22Rv1 (cell line): ENCODE measurements around the gene GDNF.
"Not testable (repeated sequence)": the region's sequence is repeated elsewhere in the genome, so short reads cannot be mapped to it uniquely, and the experiment has no call there.

Experiments
- H3K27ac ChIP-seq: fragments of 450-650 bp; 2 replicates; pipeline ENCODE4 v1.5.1; 2017
- ZFX ChIP-seq: fragments of 450-650 bp; IDR thresholded peaks from 2 replicates; pipeline ENCODE4 v1.6.1; 2017; ENCODE audit warnings: antibody characterized with exemption, borderline replicate concordance
- TF ChIP-seq, protein P1 (sequence below): fragments of 450-650 bp; IDR thresholded peaks from 2 replicates; pipeline ENCODE4 v1.5.1; 2017; ENCODE audit warnings: mild to moderate bottlenecking

Gene GDNF

GRCh38 chr5:37807015-37807414 lies 32.8 kb downstream of the GDNF start:
- no peak overlapping the region for H3K27ac ChIP-seq
- no peak for TF ChIP-seq ZFX
- TF ChIP-seq, protein P1, sequence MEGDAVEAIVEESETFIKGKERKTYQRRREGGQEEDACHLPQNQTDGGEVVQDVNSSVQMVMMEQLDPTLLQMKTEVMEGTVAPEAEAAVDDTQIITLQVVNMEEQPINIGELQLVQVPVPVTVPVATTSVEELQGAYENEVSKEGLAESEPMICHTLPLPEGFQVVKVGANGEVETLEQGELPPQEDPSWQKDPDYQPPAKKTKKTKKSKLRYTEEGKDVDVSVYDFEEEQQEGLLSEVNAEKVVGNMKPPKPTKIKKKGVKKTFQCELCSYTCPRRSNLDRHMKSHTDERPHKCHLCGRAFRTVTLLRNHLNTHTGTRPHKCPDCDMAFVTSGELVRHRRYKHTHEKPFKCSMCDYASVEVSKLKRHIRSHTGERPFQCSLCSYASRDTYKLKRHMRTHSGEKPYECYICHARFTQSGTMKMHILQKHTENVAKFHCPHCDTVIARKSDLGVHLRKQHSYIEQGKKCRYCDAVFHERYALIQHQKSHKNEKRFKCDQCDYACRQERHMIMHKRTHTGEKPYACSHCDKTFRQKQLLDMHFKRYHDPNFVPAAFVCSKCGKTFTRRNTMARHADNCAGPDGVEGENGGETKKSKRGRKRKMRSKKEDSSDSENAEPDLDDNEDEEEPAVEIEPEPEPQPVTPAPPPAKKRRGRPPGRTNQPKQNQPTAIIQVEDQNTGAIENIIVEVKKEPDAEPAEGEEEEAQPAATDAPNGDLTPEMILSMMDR: no peak

DNA sequence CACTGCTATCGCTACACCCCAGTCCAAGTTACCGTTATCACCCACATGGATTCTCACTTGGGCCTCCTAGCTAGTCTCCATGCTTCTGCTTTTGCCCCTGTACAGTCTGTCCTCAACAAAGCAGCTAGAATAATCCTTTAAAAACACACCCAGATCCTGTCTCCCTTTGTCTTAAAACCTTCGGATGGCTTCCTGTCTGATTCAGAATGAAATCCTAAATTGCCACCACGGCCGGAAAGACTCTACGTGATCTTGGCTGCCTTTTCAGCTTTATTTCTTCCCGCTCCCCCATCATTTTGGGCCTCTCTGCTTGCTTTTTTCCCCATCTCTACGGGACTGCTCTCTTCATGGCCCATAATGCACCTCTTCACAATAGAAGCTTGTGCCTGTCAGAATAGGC lies 33.4 kb downstream of the GDNF start:
- TF ChIP-seq ZFX: no peak
- TF ChIP-seq, protein P1: no peak

DNA sequence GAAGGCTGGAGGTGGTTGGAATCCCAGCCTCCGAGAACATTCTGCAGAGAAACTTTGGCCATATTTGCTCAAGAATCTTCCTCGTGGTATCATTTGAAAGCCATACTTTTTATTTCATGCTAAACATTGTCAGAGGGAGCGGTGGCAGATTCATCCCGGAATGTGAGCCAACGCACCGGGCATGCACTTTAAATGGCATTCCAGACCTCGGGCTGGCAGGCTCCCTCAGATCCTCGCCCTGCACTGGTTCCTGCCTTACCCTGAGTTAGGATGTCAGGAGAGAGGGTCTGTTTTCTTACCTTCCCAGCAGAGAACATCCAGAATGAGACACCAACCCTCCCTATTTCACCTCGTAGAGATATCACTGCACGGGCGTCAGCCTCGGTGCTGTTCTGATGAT lies 33.8 kb downstream of the GDNF start:
- H3K27ac ChIP-seq: no peak overlapping the region
- no peak for TF ChIP-seq ZFX
- TF ChIP-seq, protein P1: no peak

More for the DNA sequence above, 33.4 kb downstream of the GDNF start:
- H3K27ac ChIP-seq: no peak overlapping the region

- TF ChIP-seq, protein P1: no peak
- no peak for TF ChIP-seq ZFX
- H3K27ac ChIP-seq: no peak overlapping the region
Observed at GRCh38 chr5:37804401-37804800, 35.4 kb downstream of the GDNF start.

DNA sequence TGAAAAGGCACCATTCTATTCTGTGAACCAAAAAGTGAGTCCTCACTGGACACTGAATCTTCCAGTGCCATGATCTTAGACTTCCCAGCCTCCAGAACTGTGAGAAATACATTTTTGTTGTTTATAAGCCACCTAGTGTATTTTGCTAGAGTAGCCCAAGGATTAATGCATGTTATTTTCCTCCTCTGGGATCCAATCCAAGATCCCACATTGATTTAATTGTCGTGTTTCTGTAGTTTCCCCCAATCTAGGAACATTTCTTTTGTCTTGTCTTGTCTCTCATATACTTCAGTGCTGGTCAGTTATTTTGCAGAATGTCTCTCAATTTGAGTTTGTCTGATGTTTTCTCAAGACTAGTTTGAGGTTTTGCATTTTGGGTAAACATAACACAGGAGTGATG lies 36.4 kb downstream of the GDNF start:
- TF ChIP-seq ZFX: no peak
- TF ChIP-seq, protein P1: no peak
- no peak overlapping the region for H3K27ac ChIP-seq

DNA sequence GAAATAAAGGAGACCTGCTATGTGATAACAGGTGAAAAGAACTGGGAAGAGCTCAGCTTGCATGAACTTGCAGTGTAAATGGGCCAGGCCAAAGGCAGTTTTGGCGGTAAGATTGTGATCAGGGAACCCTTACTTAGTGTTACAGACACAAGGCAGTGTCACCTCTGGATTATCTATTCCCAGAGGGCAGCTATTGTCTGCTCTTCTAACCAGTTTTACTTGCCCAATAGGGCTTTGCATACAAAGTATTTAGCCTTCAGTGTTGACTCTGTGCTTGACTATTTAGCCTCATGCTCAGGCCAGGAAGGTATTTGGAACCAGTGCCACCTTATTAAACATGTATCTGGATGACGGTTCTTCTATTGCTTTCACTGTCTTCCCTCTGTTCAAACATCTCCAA lies 38.3 kb downstream of the GDNF start:
- TF ChIP-seq, protein P1: no peak
- no peak for TF ChIP-seq ZFX
- no peak overlapping the region for H3K27ac ChIP-seq

DNA sequence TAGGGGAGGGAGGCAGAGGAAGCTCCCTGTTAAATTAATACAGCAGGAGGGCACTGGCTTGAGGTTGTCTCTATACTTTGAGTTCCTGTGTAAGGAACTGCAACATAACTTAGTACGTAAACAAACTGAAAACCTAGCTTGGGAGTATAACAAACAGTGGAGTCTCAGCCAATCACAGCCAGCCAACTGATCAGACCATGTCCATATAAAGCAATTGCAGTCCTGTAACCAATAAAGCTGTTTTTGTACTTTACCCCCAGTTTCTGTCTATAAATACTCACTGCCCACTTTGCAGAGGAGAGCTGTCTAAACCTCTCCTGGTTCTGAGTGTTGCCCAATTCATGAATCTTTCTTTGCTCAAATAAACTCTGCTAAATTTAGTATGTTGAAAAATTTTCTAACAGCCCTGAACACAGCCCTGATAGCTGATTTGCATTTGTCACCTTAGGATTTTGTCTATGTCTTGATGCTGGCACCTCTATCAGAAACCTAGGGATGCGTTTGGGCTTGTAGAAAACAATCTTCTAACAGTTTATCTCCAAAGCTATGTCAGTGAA lies 39.9 kb downstream of the GDNF start:
- TF ChIP-seq, protein P1: no peak
- TF ChIP-seq ZFX: no peak
- H3K27ac ChIP-seq: peak overlapping the region; percentile 74

- not testable (repeated sequence) for H3K27ac ChIP-seq
Observed at GRCh38 chr5:37796435-37796834, 43.4 kb downstream of the GDNF start.

DNA sequence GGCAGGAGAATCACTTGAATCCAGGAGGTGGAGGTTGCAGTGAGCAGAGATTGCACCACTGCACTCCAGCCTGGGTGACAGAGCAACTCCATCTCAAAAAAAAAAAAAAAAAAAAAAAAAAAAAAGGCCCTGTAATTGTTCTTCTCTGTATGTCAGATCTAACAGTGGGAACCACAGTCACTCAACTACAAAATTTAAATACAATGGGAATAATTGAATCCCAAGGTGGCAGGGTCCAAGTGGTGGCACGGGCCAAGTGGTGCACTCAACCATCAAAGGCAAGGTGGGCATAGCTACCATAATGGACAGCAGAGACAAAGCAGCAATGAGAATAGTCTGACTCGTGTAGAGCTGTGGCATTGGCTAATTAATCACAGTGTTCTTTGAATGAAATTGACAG lies 44.5 kb downstream of the GDNF start:
- H3K27ac ChIP-seq: not testable (repeated sequence)
